SH-SY5Y (cell line): Measurements from ENCODE around the gene PAX5.

Experiments used
- GATA2 ChIP-seq: IDR thresholded peaks from 2 replicates; pipeline ENCODE4 v1.6.1; 2011; ENCODE audit warnings: mild to moderate bottlenecking, low read depth, low read length
- GATA3 ChIP-seq: IDR thresholded peaks from 2 replicates; pipeline ENCODE4 v1.6.1; 2011; ENCODE audit warnings: low read depth, mild to moderate bottlenecking, low read length, moderate library complexity

DNA sequence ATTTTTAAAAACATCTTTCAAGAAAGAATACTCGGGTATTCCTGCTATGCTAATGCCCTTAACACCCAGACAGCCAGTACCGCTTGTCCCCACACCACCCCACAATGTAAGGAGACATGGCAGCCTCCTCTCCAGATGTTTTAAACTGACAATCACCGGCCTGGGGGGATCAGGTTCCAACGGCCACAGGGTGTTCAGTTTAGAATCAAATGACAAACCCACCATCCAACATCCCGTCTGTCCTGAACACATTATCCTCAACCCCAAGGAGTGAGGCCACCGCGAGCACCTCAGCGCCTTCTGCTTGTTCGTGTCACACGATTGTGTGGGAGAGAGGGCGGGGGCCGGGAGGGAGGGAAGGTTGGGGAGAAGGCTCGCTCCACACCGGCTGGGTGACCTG, 152.8 kb downstream of the PAX5 start:
- TF ChIP-seq GATA2 (no peak), GATA3 (no peak)
